A204.1 (cell line): ENCODE results near the gene LRRC2.

Experiments
- FAIRE-seq: peaks from 2 replicates; lab custom pipeline; 2012; peaks lifted over from hg19 to GRCh38; lab: Jason Lieb, UNC

LRRC2 gene

DNA sequence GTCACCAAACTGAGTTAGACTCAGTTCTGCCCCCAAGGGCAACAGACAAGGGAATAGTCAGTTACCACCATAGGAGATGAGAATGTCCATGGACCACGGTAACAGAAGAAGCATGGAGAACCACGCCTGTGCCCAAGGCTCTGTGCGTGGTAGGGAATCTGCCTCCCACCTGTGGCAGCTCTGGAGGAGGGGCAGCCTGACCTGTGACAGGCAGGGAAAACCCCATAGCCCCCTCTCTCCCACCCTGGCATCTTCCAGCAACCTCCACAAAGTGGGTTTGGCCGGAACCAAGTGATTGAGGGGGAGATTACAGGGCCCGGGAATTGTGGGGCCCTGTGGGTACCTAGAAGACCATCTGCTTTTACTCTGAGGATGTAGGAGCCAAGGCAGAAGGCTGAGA is 87.1 kb downstream of the LRRC2 start:
- FAIRE-seq = no peak

DNA sequence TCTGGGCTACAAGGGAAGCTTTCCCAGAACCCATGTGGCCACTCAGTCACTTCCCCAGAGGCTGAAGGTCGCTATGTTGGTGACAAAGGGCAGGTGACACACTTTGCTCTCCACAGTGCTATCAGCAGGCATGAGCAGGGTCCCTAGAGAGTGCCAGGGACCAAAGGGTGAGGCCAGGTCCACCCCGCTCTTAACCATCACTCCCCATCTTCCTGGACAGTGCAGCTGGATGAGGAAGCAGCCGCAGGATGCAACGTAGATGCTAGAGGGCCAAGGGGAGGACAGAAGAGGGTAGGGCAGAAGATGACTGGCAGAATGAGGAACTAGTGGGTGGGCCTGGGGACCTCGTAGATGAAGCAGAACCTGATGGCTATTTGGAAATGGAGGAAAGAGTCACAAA is 87.8 kb downstream of the LRRC2 start:
- no peak for FAIRE-seq

DNA sequence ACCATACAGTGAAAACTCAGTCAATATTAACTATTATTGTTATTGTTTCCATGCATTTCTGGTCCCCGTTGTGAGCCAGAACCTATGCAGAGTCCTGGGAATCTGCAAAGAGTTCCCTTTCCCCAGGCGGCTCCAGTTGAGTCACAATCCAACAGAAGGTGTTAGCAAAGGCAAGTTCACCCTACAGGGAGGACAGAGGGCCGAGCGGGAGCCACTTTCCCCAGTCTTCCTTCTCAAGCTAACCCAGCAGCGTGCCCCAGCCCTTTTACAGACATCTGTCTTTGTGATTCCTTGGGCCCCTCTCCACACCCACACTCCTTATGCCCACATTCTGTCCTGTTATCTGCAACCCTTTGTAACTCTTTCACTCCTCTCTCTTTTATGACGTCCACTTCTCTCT is 88.3 kb downstream of the LRRC2 start:
- no peak for FAIRE-seq

DNA sequence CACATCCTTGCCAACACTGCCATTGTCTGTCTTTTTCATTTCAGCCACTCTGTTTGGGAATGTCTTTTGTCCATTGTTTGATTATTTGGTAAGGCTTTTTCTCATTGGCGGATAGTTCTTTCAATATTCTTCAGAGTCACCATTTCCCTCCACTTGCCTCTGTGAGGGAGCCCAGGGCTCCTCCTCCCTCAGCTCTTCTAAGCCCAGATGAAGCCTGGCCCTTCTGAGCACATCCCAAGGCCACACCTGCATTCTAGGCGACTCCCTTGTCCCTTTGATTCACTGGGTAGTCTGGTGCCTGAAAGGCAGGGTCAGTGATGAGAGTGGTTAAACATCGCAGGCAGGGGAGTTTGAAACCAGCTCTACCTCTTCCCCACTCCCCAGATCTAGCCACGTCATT is 89.0 kb downstream of the LRRC2 start:
- no peak for FAIRE-seq

DNA sequence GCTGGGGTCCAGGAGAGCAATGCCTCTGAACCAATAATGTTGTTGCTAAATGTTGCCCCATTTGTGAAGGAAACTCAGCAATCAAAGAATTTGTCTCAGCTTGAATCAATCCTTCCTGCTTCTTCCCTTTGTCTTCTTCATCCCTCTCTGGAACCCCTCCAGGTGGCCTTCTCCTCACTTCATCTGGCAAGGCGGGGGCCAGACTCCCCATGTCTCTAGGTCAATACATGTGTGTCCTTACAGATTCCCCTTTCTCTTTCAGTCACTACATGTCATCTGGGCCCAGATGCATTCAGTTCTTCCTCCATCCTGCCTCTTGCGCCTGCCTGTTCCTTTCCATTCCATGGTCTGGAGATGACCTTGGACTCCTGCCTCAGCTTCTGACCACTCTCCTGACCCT is 93.4 kb downstream of the LRRC2 start:
- no peak for FAIRE-seq

DNA sequence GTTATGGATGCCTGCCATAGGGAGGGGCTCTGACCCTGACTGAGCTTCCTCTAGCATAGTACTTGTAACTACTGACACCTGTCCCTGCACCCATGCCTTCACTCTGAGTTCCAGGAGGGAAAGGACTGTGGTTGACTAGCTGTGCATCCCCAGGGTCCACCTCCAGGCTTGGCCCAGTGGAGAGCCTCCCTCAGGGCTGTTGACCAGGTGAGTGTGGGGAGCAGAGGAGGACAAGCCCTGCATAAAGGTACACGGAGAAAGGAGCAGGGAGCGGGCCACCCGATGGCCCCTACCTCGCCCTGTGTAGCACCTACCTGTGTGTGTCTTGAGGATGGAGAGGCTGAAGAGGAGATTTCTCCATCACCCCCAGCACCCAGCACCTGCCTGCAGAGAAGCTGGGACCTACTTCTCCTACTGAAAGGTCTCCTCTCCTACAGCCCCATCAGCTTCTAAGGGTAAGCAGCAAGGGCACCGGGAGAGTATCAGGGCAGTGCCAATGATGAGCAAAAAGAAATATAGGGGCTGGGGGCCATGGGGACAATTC is 94.7 kb downstream of the LRRC2 start:
- no peak for FAIRE-seq

DNA sequence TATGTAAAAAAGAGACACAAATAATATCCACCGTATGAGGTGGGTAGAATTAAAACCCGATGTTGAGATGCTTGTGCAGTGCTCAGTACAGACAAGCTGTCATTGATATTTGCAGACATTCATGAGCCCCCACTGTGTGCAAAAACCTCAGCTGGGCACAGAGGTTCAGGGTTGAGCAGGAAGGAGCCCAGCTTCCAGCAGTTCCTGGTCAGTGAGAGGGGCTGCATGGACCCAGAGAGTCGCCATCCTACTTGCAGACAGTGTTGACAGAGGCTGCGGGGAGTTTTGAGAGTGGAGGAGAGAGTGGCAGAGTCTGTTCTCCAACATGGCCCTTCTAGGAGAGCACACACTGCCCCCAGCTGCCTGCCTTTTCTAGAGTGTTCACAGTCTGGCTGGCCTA is 95.3 kb downstream of the LRRC2 start:
- no peak for FAIRE-seq

DNA sequence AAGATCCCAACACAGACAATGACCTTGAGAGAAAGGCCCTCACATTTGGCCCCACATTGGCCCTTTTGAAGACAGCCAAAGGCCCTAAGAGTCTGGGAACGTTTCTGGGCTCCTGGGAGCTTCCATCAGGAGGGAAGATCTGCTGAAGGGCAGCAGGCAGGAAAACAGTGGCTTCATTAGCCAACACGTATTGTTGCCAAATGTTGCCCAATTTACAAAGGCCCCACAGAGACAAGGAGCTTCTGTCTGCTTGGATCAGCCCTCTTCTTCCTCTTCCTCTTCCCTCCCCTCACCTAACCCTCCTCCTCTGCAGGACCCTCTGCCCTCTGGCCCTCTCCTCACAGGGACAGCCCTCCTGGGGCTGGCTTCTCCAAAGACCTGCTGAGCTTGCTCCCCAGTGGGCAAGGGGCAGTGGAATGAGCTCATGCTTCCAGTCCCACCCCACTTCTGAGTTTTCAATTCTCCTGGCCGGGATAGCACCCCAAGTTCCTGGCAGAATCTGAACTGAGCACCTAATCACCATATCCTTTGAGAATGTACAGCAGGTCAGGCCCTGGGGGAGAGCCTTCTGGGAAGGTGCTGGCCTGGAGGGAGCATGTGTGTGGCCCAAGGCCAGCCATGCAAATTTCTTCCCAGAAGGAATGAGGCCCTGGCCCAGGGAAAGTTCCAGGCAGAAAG is 96.3 kb downstream of the LRRC2 start:
- FAIRE-seq = no peak

DNA sequence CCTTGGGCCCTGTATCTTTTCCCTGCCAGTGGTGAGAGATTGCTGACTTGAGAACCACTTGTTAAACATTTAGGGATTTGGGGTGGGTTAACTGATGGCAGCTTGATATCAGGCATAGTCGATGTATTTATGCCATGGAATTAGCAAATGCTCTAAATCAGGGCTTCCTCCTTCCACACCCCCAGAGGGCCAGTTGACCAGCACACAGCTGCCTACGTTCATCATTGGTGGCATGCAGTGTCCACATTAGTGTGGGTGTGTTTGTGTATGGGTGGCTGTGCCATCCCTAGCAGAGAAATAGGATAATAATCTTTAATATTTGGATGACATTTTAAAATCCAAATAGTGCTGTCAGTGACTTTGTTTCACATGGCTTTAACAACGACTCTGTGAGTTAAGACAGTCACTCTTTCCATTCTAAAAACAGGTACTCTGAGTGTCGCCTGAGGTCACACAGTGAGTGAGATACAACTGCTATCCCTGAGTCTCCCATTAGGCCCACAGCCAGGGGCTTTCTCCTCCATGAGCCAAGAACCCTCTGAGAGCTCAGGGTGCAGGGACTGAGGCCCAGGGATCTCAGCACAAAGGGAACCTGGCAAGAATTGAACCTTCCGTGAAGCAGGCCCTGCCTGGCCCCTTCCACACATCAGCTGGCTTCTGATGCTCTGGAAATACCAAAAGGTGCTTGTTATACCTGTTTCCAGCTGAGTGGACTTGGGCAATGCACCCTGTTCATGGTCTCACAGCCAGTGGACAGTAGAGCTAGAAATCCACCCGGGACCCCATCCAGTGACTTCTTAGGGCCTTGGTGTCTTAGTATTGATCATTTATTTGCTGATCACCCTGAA is 97.1 kb downstream of the LRRC2 start:
- no peak for FAIRE-seq

DNA sequence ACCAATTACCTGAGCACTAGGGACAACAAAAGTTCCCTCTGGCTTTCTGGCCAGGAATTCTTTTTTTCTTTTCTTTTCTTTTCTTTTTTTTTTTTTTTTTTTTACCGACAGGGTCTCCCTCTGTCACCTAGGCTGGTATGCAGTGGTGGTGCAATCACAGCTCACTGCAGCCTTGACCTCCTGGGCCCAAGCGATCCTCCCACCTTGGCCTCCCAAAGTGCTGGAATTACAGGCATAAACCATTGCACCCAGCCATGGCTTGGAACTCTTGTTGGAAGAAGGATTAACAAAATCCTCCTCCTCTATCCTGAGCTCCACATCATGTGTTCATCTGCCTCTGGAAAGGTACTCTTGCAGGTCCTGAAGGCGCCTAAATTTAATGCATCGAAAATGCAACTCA is 98.5 kb downstream of the LRRC2 start:
- no peak for FAIRE-seq

DNA sequence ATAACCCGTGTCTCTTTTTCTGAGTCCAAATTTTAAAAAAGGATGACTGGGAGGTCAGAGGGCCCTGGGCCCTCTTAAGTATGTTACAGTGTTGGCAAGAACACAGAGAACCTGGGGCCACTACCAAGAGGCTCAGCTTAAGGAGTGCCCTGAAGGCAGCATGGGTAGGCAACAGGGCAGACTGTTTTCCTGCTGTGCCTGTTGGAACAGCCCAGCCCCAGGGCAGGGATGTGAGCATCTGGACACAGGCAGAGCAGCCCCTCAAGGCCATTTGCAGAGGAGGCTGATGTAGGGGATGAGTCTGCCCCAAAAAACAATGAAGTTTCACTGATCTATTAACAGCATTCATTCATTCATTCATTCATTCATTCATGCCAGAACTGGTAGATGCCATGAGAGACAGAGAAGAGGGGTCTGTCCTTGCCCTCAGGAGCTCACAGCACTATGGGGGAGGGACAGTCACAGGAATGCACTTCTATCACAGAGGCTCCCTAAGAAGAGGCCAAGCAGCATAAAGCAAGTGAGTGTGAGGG is 99.2 kb downstream of the LRRC2 start:
- no peak for FAIRE-seq

DNA sequence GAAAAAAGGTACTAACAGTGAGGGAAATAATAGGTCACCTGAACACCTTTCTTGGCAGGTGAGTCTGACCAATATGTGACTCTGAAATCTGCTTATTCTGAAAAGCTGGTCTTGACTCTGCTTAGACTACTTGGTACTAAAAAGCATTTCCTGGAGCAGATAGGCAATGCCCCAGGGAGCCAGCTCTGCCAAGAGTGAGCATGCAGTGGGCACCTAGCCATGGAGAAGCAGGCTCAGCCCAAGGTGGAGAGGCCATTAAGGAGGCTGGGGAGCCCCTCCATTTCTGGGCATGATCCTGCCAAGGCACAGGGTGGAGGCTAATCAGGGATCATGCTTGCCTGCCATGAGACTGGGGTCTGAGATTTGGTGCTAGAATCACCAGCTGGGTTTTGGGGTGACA is 99.8 kb downstream of the LRRC2 start:
- FAIRE-seq = no peak
